Sciatic nerve (tissue), 2 donors: ENCODE data around the gene ETV2. TPM values are rescaled to one million over a fixed set of nuclear protein-coding genes. Genes with fewer than 3 reads are reported as not detected.
"Not testable (repeated sequence)": the region's sequence is repeated elsewhere in the genome, so short reads cannot be mapped to it uniquely, and the experiment has no call there.

Source experiments
- ATAC-seq: fragments of 200-7000 bp; cut with Tn5 transposase; one replicate; pipeline ENCODE4 v1.9.1; 2020; ENCODE audit warnings: mild to moderate bottlenecking, moderate library complexity
- DNase-seq: peaks from one replicate; pipeline ENCODE4 v3.0.0-alpha.2; 2020; ENCODE audit warnings: low spot score
- intact Hi-C: fragments of 100-400 bp; cut with DNase I; formaldehyde crosslinking; loops from one replicate; pipeline ENCODE4 v1.14.2; 2022
- total RNA-seq: library from RNA; stranded (reverse); fragmentation: NEBNext Ultra II Directional; extraction: Animal tissue kit (Norgen Biotek cat#: 25700); gene quantifications from one replicate; pipeline ENCODE4 v1.2.1, GENCODE V29; 2021
- donor health status: DM: no; HTN: no; CAD: no.
- donor health status: DM: no; HTN: no; CAD: no.

Gene ETV2
- total RNA-seq, 1 donor from 2014 or later, result 1.2 TPM

- ATAC-seq, result peak; percentile 87
- intact Hi-C loops, result no loop called here
- peak; percentile 93 for DNase-seq
Observed at GRCh38 chr19:35648017-35648961, 6.7 kb downstream of the ETV2 start, which contains the start of gene COX6B1. Gene COX6B1 (plus strand): TSS chr19:35648323. CDS start chr19:35651244, 2,921 bp downstream.

GRCh38 chr19:35650581-35650980 is 9.0 kb downstream of the ETV2 start:
- no peak for ATAC-seq
- DNase-seq, result no peak
- intact Hi-C loops, result no loop called here

- intact Hi-C loops, DNase-seq: not testable (repeated sequence)
Observed at GRCh38 chr19:35654828-35655227, 13.3 kb downstream of the ETV2 start.

GRCh38 chr19:35655600-35655999 is 14.1 kb downstream of the ETV2 start:
- intact Hi-C loops, result no loop called here
- ATAC-seq, result no peak

More at GRCh38 chr19:35654828-35655227, 13.3 kb downstream of the ETV2 start:
- ATAC-seq, result not testable (repeated sequence)

GRCh38 chr19:35656700-35657099 is 15.2 kb downstream of the ETV2 start:
- no peak for DNase-seq
- intact Hi-C loops, result no loop called here
- ATAC-seq, result no peak

More at GRCh38 chr19:35655600-35655999, 14.1 kb downstream of the ETV2 start:
- no peak for DNase-seq

- DNase-seq (no peak), ATAC-seq (no peak)
- intact Hi-C loops, result no loop called here
Observed at GRCh38 chr19:35657904-35658700, 16.6 kb downstream of the ETV2 start.

GRCh38 chr19:35661995-35662340 is 20.4 kb downstream of the ETV2 start:
- DNase-seq, result no peak
- intact Hi-C loops, result no loop called here
- no peak for ATAC-seq

GRCh38 chr19:35663981-35664380 is 22.4 kb downstream of the ETV2 start:
- no peak for DNase-seq
- intact Hi-C loops, result no loop called here
- no peak for ATAC-seq

- DNase-seq, result no peak
- intact Hi-C loops, result no loop called here
Observed at GRCh38 chr19:35665157-35665556, 23.6 kb downstream of the ETV2 start.

GRCh38 chr19:35665604-35666003 is 24.1 kb downstream of the ETV2 start:
- no peak for ATAC-seq
- intact Hi-C loops, result no loop called here
- DNase-seq, result no peak

More at GRCh38 chr19:35665157-35665556, 23.6 kb downstream of the ETV2 start:
- ATAC-seq, result no peak

- intact Hi-C loops, result no loop called here
- DNase-seq (no peak), ATAC-seq (no peak)
Observed at GRCh38 chr19:35666251-35666913, 24.8 kb downstream of the ETV2 start, which contains the start of gene UPK1A. Gene UPK1A (plus strand): TSS chr19:35666517. CDS start chr19:35666813, 296 bp downstream.

- ATAC-seq, result no peak
- intact Hi-C loops, result no loop called here
Observed at GRCh38 chr19:35669566-35669965, 28.0 kb downstream of the ETV2 start.

GRCh38 chr19:35669974-35670373 is 28.4 kb downstream of the ETV2 start:
- ATAC-seq (no peak), DNase-seq (no peak)
- intact Hi-C loops, result no loop called here

More at GRCh38 chr19:35669566-35669965, 28.0 kb downstream of the ETV2 start:
- DNase-seq, result no peak

GRCh38 chr19:35670686-35671085 is 29.1 kb downstream of the ETV2 start:
- intact Hi-C loops, result no loop called here
- ATAC-seq, result no peak
- DNase-seq, result no peak

GRCh38 chr19:35671818-35672217 is 30.3 kb downstream of the ETV2 start:
- intact Hi-C loops, result no loop called here
- DNase-seq (no peak), ATAC-seq (no peak)

GRCh38 chr19:35673121-35673804 is 31.7 kb downstream of the ETV2 start:
- ATAC-seq (peak; percentile 41), DNase-seq (no peak)
- intact Hi-C loops, result no loop called here

- no peak for ATAC-seq
- intact Hi-C loops, result no loop called here
Observed at GRCh38 chr19:35675589-35676140, 34.1 kb downstream of the ETV2 start.

GRCh38 chr19:35689836-35690235 is 48.3 kb downstream of the ETV2 start:
- DNase-seq (no peak), ATAC-seq (no peak)
- intact Hi-C loops, result no loop called here

More at GRCh38 chr19:35675589-35676140, 34.1 kb downstream of the ETV2 start:
- no peak for DNase-seq
